ENCODE measurements around the gene DNAJC8.

Gene DNAJC8

DNA sequence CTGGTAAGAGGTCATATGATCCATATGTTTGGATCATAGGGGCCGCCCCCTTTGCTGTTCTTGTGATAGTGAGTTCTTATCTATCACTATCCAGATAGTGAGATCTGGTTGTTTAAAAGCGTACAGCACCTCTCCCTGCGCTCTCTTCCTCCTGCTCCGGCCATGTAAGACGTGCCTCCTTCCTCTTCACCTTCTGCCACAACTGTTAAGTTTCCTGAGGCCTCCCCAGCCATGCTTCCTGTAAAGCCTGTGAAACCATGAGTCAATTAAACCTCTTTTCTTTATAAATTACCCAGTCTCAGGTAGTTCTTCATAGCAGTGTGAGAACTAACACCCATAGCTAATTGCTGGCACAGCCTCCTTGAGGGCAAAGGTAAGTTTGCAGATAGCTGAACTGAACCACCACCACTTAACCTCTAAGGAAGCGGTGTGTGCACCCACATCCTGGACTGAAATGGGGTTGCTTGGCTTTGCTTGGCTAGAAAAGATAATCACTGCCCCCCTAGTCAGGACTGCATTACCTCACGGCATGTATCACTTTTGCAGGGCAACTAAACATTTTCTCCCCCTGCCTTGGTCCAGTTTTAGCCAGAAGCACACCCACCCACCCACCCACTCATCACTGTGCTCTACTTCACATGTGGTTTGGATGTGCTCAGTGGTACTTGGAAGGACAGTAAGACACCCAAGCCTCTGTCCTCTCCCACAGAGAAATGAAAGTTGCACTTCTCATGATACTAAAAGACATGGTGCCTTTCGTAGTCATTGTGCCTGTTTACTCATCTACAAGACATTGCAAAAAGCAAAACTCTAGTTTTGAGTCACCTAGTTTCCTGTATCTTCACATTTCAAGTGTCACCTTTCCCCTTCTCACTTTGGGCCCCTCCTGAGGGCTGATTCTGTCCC lies 33.2 kb downstream of the DNAJC8 start:
- no peak for DNase-seq

- DNase-seq, result no peak
These were observed 35.0 kb downstream of the DNAJC8 start for GRCh38 chr1:28197682-28198415.

GRCh38 chr1:28196330-28196729 lies 36.5 kb downstream of the DNAJC8 start:
- no peak for DNase-seq

DNA sequence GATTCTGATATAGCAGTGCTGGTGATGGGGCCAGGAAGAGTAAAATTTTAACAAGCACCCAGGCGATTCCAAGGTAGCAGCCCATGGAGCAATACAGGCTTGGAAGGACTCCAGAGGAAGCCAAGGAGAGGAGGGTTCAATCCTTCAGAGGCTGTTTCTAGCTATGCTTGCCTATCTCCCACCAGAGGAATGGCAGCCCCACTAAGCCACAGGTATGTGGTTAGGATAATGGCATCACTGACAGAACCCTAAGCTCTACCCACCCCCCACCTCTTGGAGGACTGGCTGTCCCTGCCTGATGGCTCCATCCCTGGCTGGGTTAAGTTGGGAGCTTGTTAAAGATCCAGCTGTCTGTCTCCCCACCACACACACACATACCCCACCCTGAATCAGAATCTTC lies 37.0 kb downstream of the DNAJC8 start:
- DNase-seq, result no peak

- DNase-seq, result no peak
These were observed 38.3 kb downstream of the DNAJC8 start for GRCh38 chr1:28194326-28195035.

DNA sequence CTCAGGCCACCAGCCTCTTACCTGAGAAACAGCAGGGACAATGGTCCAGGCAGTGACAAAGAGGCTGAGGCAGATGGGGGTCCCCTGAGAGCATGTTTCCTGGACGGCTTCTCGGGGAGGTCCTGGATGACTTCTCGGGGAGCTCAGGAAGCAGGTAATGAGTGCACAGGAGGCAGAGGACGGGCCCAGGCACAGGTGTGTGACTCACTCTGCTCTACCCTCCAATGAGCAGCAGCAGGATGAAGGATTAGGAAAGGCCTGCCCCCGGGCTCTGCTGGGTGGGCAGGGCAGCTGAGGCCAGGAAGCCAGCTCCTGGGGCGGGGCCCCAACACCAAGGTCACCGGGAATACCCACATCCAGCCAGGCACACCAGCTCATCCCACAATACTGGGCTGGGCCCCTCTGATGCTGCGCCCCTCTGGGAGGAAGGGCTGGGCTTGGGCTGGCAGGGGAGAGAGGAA lies 39.1 kb downstream of the DNAJC8 start:
- no peak for DNase-seq

GRCh38 chr1:28190996-28191645 lies 41.7 kb downstream of the DNAJC8 start:
- no peak for DNase-seq

DNA sequence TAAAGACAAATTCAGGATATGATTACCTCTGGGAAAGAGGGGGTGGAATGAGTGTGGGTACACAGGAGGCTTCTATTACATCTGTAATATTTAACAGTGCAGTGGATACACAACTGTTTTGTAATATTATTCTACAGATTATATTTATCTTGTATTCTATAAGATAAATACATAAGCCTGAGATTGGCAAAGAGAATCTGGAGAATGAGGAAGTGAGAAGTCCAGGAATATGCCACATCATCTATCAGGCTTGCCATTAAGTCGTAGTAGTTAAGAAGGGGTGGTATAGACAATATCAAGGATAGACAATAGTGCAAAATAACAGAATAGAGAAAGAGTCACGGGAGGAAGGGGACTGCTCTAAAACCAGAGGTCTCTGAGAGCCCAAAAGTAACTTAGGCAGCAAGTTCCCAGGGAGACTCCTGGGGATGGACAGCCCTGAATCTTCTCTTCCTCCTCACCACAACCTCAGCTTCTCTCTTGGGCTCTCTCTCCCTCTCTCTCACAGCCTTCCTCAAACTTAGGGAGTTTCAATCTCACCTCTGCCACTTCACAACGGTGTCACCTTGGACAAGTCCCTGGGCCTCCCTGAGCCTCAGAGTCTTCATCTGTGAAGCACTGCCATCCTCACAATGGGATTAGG lies 42.4 kb downstream of the DNAJC8 start:
- DNase-seq, result no peak

- no peak for DNase-seq
These were observed 47.8 kb downstream of the DNAJC8 start for GRCh38 chr1:28185071-28185470.

DNA sequence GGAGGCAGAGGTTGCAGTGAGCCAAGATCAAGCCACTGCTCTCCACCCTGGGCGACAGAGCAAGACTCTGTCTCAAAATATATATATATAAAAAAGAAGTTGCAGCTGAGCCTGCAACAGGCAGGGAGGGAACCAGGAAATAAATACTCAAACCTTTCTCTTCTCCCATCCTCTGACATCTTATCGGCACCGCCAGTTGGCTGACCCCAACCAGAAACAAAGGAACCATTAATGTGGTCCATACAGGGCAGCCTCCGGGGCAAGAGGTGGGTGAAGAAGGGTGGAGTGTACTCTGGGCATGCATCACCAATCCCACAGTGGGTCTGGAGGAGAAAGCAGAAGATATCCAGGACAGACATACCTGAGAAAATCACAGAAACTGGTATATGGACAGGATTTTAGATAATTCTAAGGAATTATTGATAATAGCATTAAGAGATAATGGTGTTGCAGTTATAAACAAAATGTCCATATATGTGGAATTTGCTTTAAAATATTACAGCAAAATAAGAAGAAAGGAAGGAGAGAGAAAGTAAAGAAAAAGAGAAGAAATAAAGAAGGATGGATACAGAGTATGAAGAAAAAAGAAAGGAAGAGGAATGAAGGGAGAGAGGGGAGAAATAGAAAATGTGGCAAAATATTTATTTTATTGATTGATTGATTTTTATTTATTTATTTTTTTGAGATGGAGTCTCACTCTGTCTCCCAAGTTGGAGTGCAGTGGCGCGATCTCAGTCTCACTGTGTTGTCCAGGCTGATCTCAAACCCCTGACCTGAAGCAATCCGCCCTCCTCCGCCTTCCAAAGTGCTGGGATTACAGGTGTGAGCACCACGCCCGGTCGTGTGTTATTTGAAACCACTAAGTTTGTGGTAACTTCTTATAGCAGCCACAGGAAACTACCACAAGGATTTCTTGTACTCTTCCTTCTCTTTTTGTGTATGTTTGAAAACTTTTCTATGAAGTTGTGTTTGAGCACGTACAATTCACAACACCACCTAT lies 52.2 kb downstream of the DNAJC8 start:
- DNase-seq, result no peak

DNA sequence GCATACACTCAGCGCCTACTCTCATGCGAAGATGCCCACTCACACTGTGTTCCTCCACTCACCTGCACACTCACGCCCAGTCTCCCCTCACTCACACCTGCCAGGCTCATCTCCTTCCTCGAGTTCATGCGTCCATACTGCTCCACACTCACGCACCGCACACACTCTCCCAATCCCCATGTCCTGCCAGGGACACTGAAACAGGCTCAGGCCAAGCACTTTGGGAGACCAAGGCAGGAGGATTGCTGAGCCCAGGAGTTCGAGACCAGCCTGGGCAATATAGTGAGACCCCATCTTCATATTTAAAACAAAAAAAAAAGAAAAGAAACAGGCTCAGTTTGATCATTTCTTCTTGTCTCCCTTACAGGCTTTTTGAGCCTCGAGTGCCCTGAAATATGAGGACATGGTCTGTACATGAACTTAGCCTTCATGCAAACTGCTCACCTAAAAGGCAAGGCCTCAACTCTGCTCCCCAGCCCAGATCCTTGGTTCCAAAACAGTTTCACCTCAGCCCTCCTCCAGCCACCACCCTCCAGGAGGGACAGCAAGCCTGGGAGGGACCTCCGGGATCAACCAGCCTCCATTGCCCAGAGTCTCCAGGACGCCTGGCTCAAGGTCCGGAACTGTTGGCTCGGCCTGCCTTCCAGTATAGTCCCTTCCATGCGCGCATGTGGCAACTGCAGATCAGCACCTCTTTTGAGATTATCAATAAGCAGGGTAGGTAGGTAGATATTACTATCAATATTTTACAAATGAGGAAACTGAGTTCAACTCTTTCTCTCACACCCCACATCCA lies 53.9 kb downstream of the DNAJC8 start:
- no peak for DNase-seq

GRCh38 chr1:28176492-28177470 lies 56.0 kb downstream of the DNAJC8 start, which contains the start of gene PTAFR:
TSS of gene PTAFR (minus strand) at chr1:28176690. CDS start at chr1:28151021, 25,669 bp downstream.
- DNase-seq, result no peak

- no peak for DNase-seq
These were observed 56.8 kb downstream of the DNAJC8 start for GRCh38 chr1:28175955-28176485.

GRCh38 chr1:28173980-28174297 lies 58.9 kb downstream of the DNAJC8 start:
- no peak for DNase-seq

- DNase-seq, result no peak
These were observed 59.5 kb downstream of the DNAJC8 start for GRCh38 chr1:28173151-28173979.

- DNase-seq, result no peak
These were observed 60.1 kb downstream of the DNAJC8 start for GRCh38 chr1:28172713-28173150.

GRCh38 chr1:28171246-28171645 lies 61.6 kb downstream of the DNAJC8 start:
- DNase-seq, result no peak
